Measurements from ENCODE around the gene LY6G5C.
A peak's percentile ranks its signal among the peaks of the same experiment; 100 is the strongest.

The LY6G5C gene

DNA sequence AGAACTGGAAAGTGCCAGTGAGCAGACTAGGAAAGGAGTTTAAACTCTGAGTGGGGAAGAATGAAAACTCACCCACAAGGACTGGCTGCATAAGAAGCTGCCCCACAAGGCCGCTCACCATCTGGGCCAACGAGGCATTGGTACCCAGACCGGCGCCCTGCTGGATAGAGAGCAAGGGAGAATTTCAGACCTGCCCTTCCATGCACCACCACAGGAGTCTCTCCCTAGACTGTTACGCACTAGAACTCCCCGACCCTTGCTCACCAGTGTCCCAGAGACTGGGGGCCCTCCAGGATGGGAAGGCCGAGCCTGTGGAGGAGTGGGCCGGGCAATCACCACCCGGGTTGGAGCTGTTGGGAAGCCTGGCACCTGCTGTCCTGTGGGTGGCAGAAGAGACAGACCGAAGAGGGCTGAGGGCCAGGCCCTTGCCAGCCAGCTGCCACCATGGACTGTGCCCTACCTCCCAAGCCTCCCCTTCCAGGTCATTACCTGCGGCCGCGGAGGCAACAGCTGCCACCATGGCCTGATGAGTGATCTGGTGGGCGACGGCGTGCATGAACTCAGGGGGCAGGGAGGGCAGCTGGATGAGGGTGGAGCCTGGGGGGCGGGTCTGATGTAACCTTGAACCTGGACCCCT is 36.9 kb downstream of the LY6G5C start:
- CTCF ChIA-PET, result no interaction called here
- H3K27ac ChIP-seq, result no peak overlapping the region; the same call in 1 of the 2 replicates
- POLR2A ChIA-PET (ENCODE audit: low non-redundant PET), result no interaction called here
- DNase-seq (ENCODE audit: low spot score), result no peak
- TF ChIP-seq, protein P1, sequence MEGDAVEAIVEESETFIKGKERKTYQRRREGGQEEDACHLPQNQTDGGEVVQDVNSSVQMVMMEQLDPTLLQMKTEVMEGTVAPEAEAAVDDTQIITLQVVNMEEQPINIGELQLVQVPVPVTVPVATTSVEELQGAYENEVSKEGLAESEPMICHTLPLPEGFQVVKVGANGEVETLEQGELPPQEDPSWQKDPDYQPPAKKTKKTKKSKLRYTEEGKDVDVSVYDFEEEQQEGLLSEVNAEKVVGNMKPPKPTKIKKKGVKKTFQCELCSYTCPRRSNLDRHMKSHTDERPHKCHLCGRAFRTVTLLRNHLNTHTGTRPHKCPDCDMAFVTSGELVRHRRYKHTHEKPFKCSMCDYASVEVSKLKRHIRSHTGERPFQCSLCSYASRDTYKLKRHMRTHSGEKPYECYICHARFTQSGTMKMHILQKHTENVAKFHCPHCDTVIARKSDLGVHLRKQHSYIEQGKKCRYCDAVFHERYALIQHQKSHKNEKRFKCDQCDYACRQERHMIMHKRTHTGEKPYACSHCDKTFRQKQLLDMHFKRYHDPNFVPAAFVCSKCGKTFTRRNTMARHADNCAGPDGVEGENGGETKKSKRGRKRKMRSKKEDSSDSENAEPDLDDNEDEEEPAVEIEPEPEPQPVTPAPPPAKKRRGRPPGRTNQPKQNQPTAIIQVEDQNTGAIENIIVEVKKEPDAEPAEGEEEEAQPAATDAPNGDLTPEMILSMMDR (conservative IDR thresholded peaks at IDR 0.05; ENCODE audit: low read depth), result no peak

DNA sequence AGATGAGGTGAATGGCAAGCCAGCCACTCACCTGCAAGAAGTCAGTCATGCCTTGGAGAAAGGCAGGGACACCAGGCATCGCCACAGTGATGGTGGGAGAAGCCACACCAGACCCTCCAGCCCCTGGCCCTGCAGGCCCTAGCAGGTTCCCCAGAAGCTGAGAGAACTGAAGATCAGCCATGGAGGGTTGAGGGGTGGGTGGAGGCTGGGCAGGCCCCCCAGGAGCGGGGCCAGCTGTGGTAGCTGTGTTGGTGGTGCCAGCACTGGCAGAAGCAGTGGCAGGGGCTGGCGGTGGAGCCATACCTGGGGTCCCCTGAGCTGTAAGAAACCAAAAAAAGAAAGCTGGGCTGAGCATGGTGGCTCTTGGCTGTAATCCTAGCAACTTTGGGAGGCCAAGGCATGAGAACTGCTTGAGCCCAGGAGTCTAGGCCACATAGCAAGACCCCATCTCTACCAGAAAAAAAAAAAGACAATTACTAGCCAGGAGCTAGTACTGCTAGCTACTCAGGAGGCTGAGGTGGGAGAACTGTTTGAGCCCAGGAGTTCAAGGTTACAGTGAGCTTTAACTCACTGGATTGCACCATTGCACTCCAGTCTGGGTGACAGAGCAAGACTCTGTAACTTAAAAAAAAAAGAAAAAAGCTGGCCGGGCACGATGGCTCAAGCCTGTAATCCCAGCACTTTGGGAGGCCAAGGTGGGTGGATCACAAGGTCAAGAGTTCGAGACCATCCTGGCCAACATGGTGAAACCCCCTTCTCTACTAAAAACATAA is 37.9 kb downstream of the LY6G5C start:
- TF ChIP-seq, protein P1 (conservative IDR thresholded peaks at IDR 0.05; ENCODE audit: low read depth), result no peak
- H3K27ac ChIP-seq, result 0 out of 2 replicates have a peak overlapping the region, but pooled peaks have one; percentile 31
- ChIA-PET CTCF (no interaction called here), POLR2A (ENCODE audit: low non-redundant PET) (no interaction called here)
- DNase-seq (ENCODE audit: low spot score), result no peak

DNA sequence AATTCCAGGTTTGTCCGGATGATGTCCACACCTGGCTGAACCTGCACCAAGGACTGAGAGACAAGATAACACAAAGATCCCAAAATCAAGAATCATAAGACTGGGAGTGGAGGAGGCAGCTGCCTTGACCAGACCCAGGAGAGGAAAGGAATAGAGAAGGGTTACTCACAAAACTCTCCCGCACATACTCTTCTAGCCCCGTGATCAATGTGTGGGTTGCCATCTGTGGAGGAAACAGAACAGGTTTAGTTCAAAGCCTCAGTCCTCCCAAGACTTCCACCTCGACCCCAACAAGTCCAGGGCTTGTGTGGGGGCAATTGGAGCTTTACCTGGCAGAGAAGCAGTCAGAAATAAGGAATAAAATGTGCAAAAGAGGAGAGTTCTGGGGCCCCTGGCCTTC is 39.5 kb downstream of the LY6G5C start:
- TF ChIP-seq, protein P1 (conservative IDR thresholded peaks at IDR 0.05; ENCODE audit: low read depth), result no peak
- no peak for DNase-seq (ENCODE audit: low spot score)
- ChIA-PET CTCF (interaction anchor here (0.6 kb wide), 1 partner anchor 11 kb away, joined by 4 read pairs; no protein-coding TSS in a partner anchor), POLR2A (ENCODE audit: low non-redundant PET) (no interaction called here)
- peak overlapping the region; percentile 40 for H3K27ac ChIP-seq

DNA sequence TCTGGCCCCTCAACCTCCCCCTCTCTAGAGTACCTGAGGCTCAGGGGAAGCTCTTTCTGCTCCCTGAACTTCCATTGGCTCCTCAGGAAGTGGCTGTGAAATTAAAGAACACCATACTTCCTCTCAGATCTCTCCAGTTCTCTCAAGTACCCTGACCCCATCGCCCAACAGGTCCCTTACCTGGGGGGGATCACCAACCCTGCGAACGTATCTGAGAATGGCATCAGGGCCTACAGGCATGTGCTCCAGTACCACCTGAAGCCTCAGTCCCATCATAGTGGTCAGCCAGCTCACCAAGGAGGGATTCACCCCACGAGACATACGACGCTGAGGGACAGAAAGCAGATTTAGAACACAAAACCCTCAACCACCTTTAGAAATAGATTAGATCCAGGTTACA is 40.3 kb downstream of the LY6G5C start:
- peak overlapping the region; percentile 40 for H3K27ac ChIP-seq
- CTCF ChIA-PET, result no interaction called here
- POLR2A ChIA-PET (ENCODE audit: low non-redundant PET), result interaction anchor here (0.6 kb wide), 1 partner anchor 13 kb away, joined by 7 read pairs; no protein-coding TSS in a partner anchor
- TF ChIP-seq, protein P1 (conservative IDR thresholded peaks at IDR 0.05; ENCODE audit: low read depth), result no peak
- DNase-seq (ENCODE audit: low spot score), result no peak

DNA sequence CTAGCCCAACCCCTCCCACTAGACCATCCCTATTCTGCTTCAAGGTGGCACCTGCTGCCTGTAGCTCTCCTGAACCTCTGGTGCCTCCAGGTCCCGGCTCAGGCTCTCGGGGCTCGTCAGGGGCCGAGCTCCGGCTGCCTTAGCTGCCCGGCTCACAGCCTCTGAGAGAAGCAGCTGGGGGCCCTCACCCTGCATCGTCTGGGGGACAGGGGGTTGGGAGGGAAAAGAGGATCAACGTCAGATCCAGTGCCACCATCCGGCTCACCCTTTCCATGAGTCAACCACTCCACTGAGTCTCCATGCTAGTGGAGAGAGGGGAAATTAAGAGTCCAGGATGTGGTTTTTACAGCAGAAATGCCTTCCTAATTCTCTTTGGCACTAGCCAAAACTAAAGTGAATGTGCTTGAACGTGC is 41.4 kb downstream of the LY6G5C start:
- POLR2A ChIA-PET (ENCODE audit: low non-redundant PET), result no interaction called here
- TF ChIP-seq, protein P1 (conservative IDR thresholded peaks at IDR 0.05; ENCODE audit: low read depth), result no peak
- no peak for DNase-seq (ENCODE audit: low spot score)
- CTCF ChIA-PET, result interaction anchor here (0.7 kb wide), 1 partner anchor 24 kb away, joined by 3 read pairs; no protein-coding TSS in a partner anchor
- H3K27ac ChIP-seq, result peak overlapping the region; percentile 58

DNA sequence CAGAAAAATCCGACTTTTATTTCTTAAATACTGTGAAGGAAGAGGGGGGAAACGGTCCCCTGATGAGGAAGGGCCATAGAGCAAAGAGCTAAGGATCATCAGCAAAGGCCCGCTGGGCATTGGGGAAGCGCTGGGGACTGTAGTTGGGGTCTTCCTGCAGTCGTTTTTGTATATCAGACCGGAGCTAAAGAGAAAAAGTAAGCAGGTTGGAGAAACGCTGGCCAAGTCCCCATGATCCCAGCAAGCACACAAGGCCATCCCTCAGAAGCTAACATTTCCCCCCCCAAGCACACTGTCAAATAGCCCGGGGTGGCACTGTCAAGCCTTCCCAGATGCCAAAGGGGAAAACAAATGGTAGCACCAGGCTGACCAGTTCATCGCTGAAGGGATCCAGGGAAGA is 41.8 kb downstream of the LY6G5C start:
- H3K27ac ChIP-seq, result peak overlapping the region; percentile 58
- CTCF ChIA-PET, result interaction anchor here (1.1 kb wide), 1 partner anchor 15 kb away, joined by 3 read pairs; no protein-coding TSS in a partner anchor
- TF ChIP-seq, protein P1 (conservative IDR thresholded peaks at IDR 0.05; ENCODE audit: low read depth), result no peak
- no peak for DNase-seq (ENCODE audit: low spot score)
- POLR2A ChIA-PET (ENCODE audit: low non-redundant PET), result interaction anchor here (0.6 kb wide), 1 partner anchor 13 kb away, joined by 5 read pairs; no protein-coding TSS in a partner anchor
